Hepatocyte (in vitro differentiated cells): Measurements from ENCODE around the gene BOLL.

Experiments
- CTCF ChIP-seq: fragments of 200-600 bp; sonication (generic); IDR thresholded peaks from 2 replicates; pipeline ENCODE4 v1.5.1; 2016; ENCODE audit warnings: antibody characterized with exemption, mild to moderate bottlenecking; ENCODE audit not compliant: poor library complexity
- EZH2 ChIP-seq: fragments of 200-600 bp; sonication (generic); IDR thresholded peaks from 2 replicates; pipeline ENCODE4 v1.6.1; 2016; ENCODE audit warnings: antibody characterized with exemption, mild to moderate bottlenecking, borderline replicate concordance

- TF ChIP-seq CTCF: no peak
- TF ChIP-seq EZH2: no peak
Measured at GRCh38 chr2:197804049-197804757, 19.1 kb upstream of the BOLL start, which contains the start of gene PLCL1.
